Activated T-cell treated with anti-CD3 and anti-CD28 coated beads, Interleukin-2, amount 50 U/mL, for 4 hours (primary cell): ENCODE data around the gene ARF5. TPM values are rescaled to one million over a fixed set of nuclear protein-coding genes. Genes with fewer than 3 reads are reported as not detected.

Experiments
- ATAC-seq, 2 donors: fragments of 200-7000 bp; cut with Tn5 transposase; one replicate each; pipeline ENCODE4 v1.10.0; 2021
- DNase-seq: peaks from one replicate; pipeline ENCODE4 v3.0.0-alpha.2; 2020
- H3K27me3 Mint-ChIP-seq: one replicate; pipeline ENCODE4 v1.8.0; 2021; ENCODE audit warnings: low read depth, mixed read lengths
- H3K36me3 Mint-ChIP-seq: one replicate; pipeline ENCODE4 v1.8.0; 2022; ENCODE audit warnings: mixed read lengths; ENCODE audit not compliant: insufficient read depth
- H3K4me1 Mint-ChIP-seq: one replicate; pipeline ENCODE4 v1.8.0; 2021; ENCODE audit warnings: low read depth, mixed read lengths
- H3K4me3 Mint-ChIP-seq: one replicate; pipeline ENCODE4 v1.8.0; 2021; ENCODE audit warnings: mild to moderate bottlenecking, moderate library complexity, mixed read lengths
- H3K9me3 Mint-ChIP-seq: one replicate; pipeline ENCODE4 v1.8.0; 2021; ENCODE audit warnings: mixed read lengths
- total RNA-seq, 3 donors: library from RNA; stranded (reverse); gene quantifications; one replicate each; pipeline ENCODE4 v1.2.1, GENCODE V29; 2021

Gene ARF5
- total RNA-seq, 3 donors from 2014 or later = 94.0 to 116 (median 104) TPM

DNA sequence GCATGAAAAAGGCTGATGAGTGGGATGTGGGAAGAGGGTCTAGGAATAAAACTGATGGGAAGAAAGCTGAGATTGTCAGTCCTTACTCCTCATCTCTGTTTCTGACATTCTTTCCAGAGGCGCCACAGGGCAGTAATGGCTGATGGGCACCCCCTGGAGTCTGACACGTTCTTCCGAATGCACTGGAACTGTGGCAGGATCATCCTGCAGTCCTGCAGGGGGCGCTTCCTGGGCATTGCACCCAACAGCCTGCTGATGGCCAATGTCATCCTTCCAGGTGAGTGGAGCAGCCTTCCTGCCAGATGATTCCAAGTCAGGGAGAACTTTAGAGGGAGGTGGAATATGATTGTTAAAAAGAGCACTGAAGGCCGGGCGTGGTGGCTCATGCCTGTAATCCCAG is 10.1 kb downstream of the ARF5 start:
- no peaks in the 10 kb centered on the region for H3K4me1 Mint-ChIP-seq
- no peaks in the 10 kb centered on the region for H3K9me3 Mint-ChIP-seq
- no peak overlapping the region for H3K4me3 Mint-ChIP-seq
- DNase-seq (no peak), ATAC-seq (no peak)
- peaks cover 3% of the 10 kb centered on the region for H3K36me3 Mint-ChIP-seq
- H3K27me3 Mint-ChIP-seq = no peaks in the 10 kb centered on the region

- H3K27me3 Mint-ChIP-seq = no peaks in the 10 kb centered on the region
- no peak overlapping the region for H3K4me3 Mint-ChIP-seq
- no peaks in the 10 kb centered on the region for H3K4me1 Mint-ChIP-seq
- H3K9me3 Mint-ChIP-seq = no peaks in the 10 kb centered on the region
- H3K36me3 Mint-ChIP-seq = peaks cover 3% of the 10 kb centered on the region
- no peak for DNase-seq
- ATAC-seq = no peak
Measured at GRCh38 chr7:127600885-127601284, 12.7 kb downstream of the ARF5 start.

DNA sequence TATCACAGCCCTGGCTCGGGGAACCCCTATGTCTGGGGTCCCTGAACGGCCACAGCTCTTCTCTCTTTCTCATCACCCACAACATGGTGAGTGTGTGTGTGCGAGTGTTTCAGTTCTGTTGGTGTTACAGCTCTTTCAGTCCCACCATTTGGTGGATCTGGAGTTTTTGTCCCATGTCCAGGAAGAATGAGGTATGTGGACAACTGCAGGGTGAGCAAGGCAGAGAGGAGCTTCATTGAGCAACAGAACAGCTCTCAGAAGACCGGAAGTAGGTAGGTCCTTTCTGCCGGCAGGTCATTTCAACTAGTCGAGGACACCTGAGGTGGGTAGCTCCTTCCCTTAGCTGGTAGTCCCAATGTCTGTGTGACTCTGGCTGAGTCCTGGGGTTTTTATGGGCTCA is 20.2 kb downstream of the ARF5 start:
- peaks cover 18% of the 10 kb centered on the region for H3K27me3 Mint-ChIP-seq
- H3K36me3 Mint-ChIP-seq = no peaks in the 10 kb centered on the region
- H3K4me3 Mint-ChIP-seq = no peak overlapping the region
- ATAC-seq = no peak
- DNase-seq = no peak
- H3K4me1 Mint-ChIP-seq = no peaks in the 10 kb centered on the region
- H3K9me3 Mint-ChIP-seq = no peaks in the 10 kb centered on the region

GRCh38 chr7:127609297-127609696 is 21.1 kb downstream of the ARF5 start:
- Mint-ChIP-seq H3K4me1 (no peaks in the 10 kb centered on the region), H3K4me3 (no peak overlapping the region), H3K36me3 (no peaks in the 10 kb centered on the region), H3K9me3 (no peaks in the 10 kb centered on the region), H3K27me3 (peaks cover 20% of the 10 kb centered on the region)
- no peak for DNase-seq
- ATAC-seq = no peak

DNA sequence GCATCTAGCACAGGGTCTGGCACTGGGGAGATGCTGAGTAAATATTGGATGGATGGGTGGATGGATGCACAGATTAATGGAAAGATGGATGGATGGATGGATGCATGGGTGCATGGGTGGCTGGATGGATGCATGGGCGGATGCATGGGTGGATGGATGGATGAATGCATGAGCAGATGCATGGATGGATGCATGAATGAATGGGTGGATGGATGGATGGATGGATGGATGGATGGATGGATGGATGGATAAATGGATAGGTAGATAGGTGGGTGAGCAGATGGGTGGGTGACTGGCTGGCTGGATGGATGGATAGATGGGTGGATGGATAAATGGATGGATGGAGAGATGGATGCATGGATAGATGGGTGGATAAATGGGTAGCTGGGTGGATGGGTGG is 24.1 kb downstream of the ARF5 start:
- no peaks in the 10 kb centered on the region for H3K9me3 Mint-ChIP-seq
- H3K4me1 Mint-ChIP-seq = no peaks in the 10 kb centered on the region
- H3K27me3 Mint-ChIP-seq = peaks cover 25% of the 10 kb centered on the region
- DNase-seq = no peak
- no peak for ATAC-seq
- no peak overlapping the region for H3K4me3 Mint-ChIP-seq
- no peaks in the 10 kb centered on the region for H3K36me3 Mint-ChIP-seq

DNA sequence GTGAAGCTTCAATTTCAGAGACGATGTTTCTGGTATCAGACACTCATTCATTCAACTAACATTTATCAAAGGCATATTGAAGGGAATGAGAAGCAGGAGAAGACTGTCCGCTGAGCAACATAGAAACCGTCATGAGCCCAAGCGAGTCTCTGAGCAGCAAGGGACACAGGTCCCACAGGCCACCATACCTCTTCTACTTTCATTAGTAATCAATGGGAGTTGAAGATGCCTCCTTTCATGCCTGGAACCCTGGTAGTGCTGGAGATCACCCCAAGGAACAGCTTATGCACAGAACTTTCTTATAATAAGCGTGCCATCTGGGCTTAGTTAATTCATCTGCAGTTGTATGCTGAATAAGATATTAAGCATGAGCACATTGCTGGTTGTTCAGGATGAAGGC is 28.5 kb downstream of the ARF5 start:
- no peak overlapping the region for H3K4me3 Mint-ChIP-seq
- peaks cover 55% of the 10 kb centered on the region for H3K27me3 Mint-ChIP-seq
- DNase-seq = no peak
- peaks cover 5% of the 10 kb centered on the region for H3K4me1 Mint-ChIP-seq
- no peaks in the 10 kb centered on the region for H3K9me3 Mint-ChIP-seq
- no peak for ATAC-seq
- H3K36me3 Mint-ChIP-seq = no peaks in the 10 kb centered on the region

- Mint-ChIP-seq H3K4me3 (no peak within 1 kb of the TSS), H3K4me1 (peaks cover 5% of the 10 kb centered on the region), H3K9me3 (no peaks in the 10 kb centered on the region), H3K27me3 (peaks cover 47% of the 10 kb centered on the region), H3K36me3 (no peaks in the 10 kb centered on the region)
- ATAC-seq (no peak), DNase-seq (no peak)
Measured at GRCh38 chr7:127618042-127618441, 29.8 kb downstream of the ARF5 start, which contains the start of gene PAX4. Gene PAX4, minus strand, starts transcription at chr7:127618142. Its CDS starts 2,214 bp downstream, at chr7:127615928.

- no peak overlapping the region for H3K4me3 Mint-ChIP-seq
- H3K4me1 Mint-ChIP-seq = peaks cover 5% of the 10 kb centered on the region
- H3K27me3 Mint-ChIP-seq = peaks cover 45% of the 10 kb centered on the region
- DNase-seq (no peak), ATAC-seq (no peak)
- no peaks in the 10 kb centered on the region for H3K36me3 Mint-ChIP-seq
- H3K9me3 Mint-ChIP-seq = no peaks in the 10 kb centered on the region
Measured at GRCh38 chr7:127618775-127619174, 30.6 kb downstream of the ARF5 start.

DNA sequence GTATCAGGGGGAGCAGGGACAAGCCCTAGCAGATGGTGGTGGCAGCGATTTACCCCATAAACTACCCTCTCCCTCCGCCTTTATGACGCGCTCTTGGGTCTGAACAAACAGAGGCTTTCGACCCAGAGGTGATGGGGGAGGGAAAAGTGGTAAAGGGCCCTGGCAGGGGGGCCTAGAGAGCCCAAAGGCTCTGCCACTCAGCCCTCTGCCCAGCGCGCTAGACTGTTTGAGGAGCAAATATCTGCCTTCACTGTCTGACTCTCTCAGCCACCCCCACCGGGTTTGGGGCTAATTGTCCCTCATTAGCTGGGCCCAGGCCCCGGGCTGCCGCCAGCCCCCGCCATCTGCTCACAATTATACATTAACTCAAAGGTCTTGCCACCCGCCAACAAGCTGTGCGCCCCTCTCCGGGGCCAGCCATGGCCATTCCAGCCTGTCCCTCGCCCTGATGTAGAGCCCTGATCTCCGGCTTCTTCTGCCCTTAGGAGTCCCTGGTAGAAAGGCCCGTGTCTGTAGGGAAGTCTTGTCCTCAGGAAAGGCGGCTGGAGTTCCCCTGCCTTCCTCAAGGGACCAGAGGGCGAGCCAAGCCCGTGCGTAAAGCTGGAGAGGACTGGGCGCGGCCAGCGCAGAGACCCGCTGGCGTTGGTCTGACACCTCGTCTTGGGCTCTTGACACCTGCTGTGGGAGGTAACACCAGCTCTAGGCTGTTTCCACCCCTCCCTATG is 31.6 kb downstream of the ARF5 start:
- ATAC-seq (no peak), DNase-seq (no peak)
- Mint-ChIP-seq H3K27me3 (peaks cover 49% of the 10 kb centered on the region), H3K4me3 (no peak overlapping the region), H3K4me1 (peaks cover 5% of the 10 kb centered on the region), H3K9me3 (no peaks in the 10 kb centered on the region), H3K36me3 (no peaks in the 10 kb centered on the region)

DNA sequence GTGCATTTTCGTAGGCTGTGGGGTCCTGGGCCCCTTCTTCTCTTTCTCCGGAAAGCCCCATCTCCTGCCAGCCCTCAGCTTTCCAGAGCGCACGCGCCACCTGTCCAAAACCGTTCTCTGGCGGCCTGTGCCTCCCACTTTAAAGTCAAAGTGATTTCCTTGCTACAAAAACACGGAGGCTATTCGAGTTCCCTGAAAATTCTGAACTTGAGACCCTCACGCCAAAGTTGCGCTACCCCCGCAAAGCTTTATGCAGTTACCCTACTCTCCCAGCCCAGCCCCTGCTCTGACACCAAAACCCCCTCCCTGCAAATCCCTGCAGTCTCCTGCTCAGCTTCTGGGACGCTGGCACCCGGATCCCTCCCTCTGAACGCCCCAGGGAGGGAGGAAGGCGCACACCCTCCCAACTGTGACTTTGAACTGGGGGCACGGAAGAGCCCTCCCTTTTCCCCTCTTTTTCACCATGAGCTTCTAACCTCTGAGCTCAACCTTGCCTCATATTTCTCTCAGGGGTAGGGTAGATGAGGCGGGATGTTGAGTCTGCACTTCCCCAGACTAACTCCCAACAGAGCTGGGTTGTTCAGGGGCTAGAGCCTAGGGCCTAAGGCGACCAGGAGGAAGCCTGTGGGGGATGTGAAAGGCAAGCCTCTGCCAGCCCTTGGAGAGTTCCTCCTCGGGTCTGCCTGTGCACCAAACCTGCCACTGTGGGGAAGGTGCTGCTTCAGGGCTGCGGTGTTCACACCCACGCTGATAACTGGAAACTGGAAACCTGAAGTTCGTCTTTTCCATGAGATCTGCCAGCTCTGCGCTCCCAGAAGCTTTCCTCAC is 32.4 kb downstream of the ARF5 start:
- no peaks in the 10 kb centered on the region for H3K9me3 Mint-ChIP-seq
- DNase-seq = no peak
- H3K27me3 Mint-ChIP-seq = peaks cover 50% of the 10 kb centered on the region
- H3K36me3 Mint-ChIP-seq = no peaks in the 10 kb centered on the region
- H3K4me3 Mint-ChIP-seq = no peak overlapping the region
- peak; percentile 4 to 27 for ATAC-seq
- peaks cover 5% of the 10 kb centered on the region for H3K4me1 Mint-ChIP-seq

DNA sequence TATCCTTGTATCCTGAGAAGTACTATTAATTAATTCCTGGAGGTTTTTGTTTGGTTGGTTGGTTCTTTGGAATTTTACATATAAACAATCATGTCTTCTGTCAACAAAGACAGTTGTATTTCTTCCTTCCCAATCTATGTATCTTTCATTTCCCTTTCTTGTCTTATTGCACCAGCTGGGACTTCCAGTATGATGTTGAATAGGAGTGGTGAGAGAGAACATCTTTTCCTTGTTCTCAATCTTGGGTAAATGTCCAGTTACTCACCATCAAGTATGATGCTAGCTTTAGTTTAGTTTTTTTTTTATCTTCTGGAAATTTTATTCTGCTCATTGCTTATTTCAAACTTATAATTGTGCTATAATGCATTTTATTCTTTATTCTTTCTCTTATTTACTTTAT is 37.1 kb downstream of the ARF5 start:
- ATAC-seq (no peak), DNase-seq (no peak)
- peaks cover 26% of the 10 kb centered on the region for H3K27me3 Mint-ChIP-seq
- H3K9me3 Mint-ChIP-seq = no peaks in the 10 kb centered on the region
- H3K36me3 Mint-ChIP-seq = no peaks in the 10 kb centered on the region
- no peak overlapping the region for H3K4me3 Mint-ChIP-seq
- H3K4me1 Mint-ChIP-seq = peaks cover 5% of the 10 kb centered on the region

DNA sequence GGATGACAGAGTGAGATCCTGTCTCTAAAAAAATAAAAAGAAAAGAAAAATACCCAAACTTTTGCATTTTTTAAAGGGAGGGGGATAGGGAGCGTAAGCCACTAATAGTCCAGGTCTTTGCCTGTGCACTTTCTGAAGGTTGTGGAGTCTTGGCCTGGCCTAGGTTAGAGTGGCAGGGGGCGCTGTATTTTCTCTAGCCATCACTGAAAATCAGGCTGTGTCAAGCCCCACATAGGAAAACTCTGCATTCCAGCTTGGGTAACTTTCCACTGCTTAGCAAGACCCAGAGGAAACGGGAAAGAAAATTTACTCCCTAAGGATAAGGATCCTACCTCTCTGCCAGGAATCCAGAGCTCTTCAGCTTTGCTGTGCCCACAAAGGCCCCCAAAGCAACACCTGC is 40.2 kb downstream of the ARF5 start:
- no peaks in the 10 kb centered on the region for H3K4me1 Mint-ChIP-seq
- ATAC-seq (no peak), DNase-seq (no peak)
- H3K4me3 Mint-ChIP-seq = no peak overlapping the region
- no peaks in the 10 kb centered on the region for H3K9me3 Mint-ChIP-seq
- no peaks in the 10 kb centered on the region for H3K36me3 Mint-ChIP-seq
- H3K27me3 Mint-ChIP-seq = peaks cover 29% of the 10 kb centered on the region

DNA sequence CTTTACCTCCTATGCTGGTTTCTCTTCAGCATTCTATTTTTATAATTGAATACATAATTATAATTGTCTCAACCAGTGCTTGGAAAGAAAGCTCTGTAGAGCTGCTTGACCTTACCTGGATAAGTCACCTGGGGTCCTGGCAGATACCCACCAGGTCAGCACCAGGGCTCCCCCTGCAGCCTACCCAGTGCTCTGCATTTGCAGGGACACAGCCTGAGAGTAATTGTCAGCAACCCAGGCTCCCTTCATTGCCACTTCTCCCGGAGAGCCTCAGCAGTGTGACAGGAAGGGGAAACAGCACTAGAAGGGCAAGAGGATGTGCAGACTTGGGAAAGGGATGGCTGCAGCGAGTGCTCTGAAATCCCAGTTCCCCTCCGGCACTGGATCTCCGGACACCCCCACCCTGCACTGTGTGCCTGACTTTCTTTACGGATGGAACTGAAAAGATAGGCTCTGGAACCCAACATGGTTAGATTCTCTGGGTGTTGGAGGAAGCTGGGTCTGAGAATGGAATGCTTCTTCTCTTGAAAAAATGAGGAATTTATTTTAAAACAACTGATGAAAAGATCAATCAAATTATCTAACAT is 41.1 kb downstream of the ARF5 start:
- H3K4me3 Mint-ChIP-seq = no peak overlapping the region
- no peaks in the 10 kb centered on the region for H3K4me1 Mint-ChIP-seq
- H3K9me3 Mint-ChIP-seq = no peaks in the 10 kb centered on the region
- ATAC-seq (no peak), DNase-seq (peak; percentile 29)
- no peaks in the 10 kb centered on the region for H3K36me3 Mint-ChIP-seq
- H3K27me3 Mint-ChIP-seq = peaks cover 28% of the 10 kb centered on the region

- H3K36me3 Mint-ChIP-seq = no peaks in the 10 kb centered on the region
- H3K4me1 Mint-ChIP-seq = peaks cover 2% of the 10 kb centered on the region
- H3K4me3 Mint-ChIP-seq = no peak overlapping the region
- no peak for DNase-seq
- peaks cover 26% of the 10 kb centered on the region for H3K27me3 Mint-ChIP-seq
- no peaks in the 10 kb centered on the region for H3K9me3 Mint-ChIP-seq
- ATAC-seq = no peak
Measured at GRCh38 chr7:127632276-127632910, 44.2 kb downstream of the ARF5 start.
